NCI-H128 (cell line): ENCODE results near the gene TRAPPC14.

Source experiments
- DNase-seq: peaks from one replicate; lab custom pipeline; 2025; ENCODE audit not compliant: unreplicated experiment; lab: John Stamatoyannopoulos, UW

The TRAPPC14 gene

GRCh38 chr7:100126931-100127865 lies 31.3 kb downstream of the TRAPPC14 start, which contains the start of gene MBLAC1:
MBLAC1 (plus strand) TSS chr7:100126967; CDS start chr7:100127396, 429 bp downstream.
- peak; percentile 82 for DNase-seq

GRCh38 chr7:100126239-100126930 lies 32.1 kb downstream of the TRAPPC14 start:
- DNase-seq, result no peak

GRCh38 chr7:100124301-100125230 lies 34.0 kb downstream of the TRAPPC14 start:
- DNase-seq, result no peak

- no peak for DNase-seq
Measured at GRCh38 chr7:100122568-100122967, 36.0 kb downstream of the TRAPPC14 start.

GRCh38 chr7:100122067-100122466 lies 36.5 kb downstream of the TRAPPC14 start:
- no peak for DNase-seq

GRCh38 chr7:100120733-100121036 lies 37.8 kb downstream of the TRAPPC14 start:
- DNase-seq, result no peak

GRCh38 chr7:100119970-100120732 lies 38.4 kb downstream of the TRAPPC14 start:
- DNase-seq, result no peak

- peak; percentile 93 for DNase-seq
Measured at GRCh38 chr7:100119072-100119969, 39.2 kb downstream of the TRAPPC14 start, which contains the start of the genes CNPY4 and TAF6. CNPY4 (plus strand) TSS chr7:100119634; CDS start chr7:100119745, 111 bp downstream. TAF6 (minus strand) TSS chr7:100119358; CDS start chr7:100114209, 5,149 bp downstream.

- no peak for DNase-seq
Measured at GRCh38 chr7:100118388-100119071, 40.0 kb downstream of the TRAPPC14 start.

GRCh38 chr7:100115026-100115425 lies 43.5 kb downstream of the TRAPPC14 start:
- no peak for DNase-seq

GRCh38 chr7:100111914-100112313 lies 46.6 kb downstream of the TRAPPC14 start:
- no peak for DNase-seq

- DNase-seq, result no peak
Measured at GRCh38 chr7:100111156-100111555, 47.4 kb downstream of the TRAPPC14 start.

- no peak for DNase-seq
Measured at GRCh38 chr7:100109521-100110163, 48.9 kb downstream of the TRAPPC14 start.

GRCh38 chr7:100107890-100108289 lies 50.6 kb downstream of the TRAPPC14 start:
- no peak for DNase-seq

- DNase-seq, result no peak
Measured at GRCh38 chr7:100107125-100107737, 51.3 kb downstream of the TRAPPC14 start.

GRCh38 chr7:100106633-100107032 lies 51.9 kb downstream of the TRAPPC14 start:
- DNase-seq, result no peak

- DNase-seq, result no peak
Measured at GRCh38 chr7:100105534-100105933, 53.0 kb downstream of the TRAPPC14 start.
